Uterus (tissue), 4 donors: ENCODE data around the gene SLC22A7. TPM values are rescaled to one million over a fixed set of nuclear protein-coding genes. Genes with fewer than 3 reads are reported as not detected.

Experiments
- DNase-seq, 2 donors: peaks; one replicate each; pipeline ENCODE4 v3.0.0-alpha.2; 2019 to 2020
- H3K27ac ChIP-seq, 2 donors: fragments of 200-600 bp; sonication (generic); 1 replicate in 1 of 2; 2 replicates in 1 of 2; pipeline ENCODE4 v1.5.1; 2016 to 2018
- H3K27me3 ChIP-seq, 2 donors: fragments of 200-600 bp; sonication (generic); one replicate each; pipeline ENCODE4 v1.5.1; 2018 to 2019; ENCODE audit warnings: control low read depth in 1 of 2
- H3K36me3 ChIP-seq, 2 donors: fragments of 200-600 bp; sonication (generic); one replicate each; pipeline ENCODE4 v1.5.1; 2019; ENCODE audit warnings: control low read depth in 1 of 2
- H3K4me1 ChIP-seq, 2 donors: fragments of 200-600 bp; sonication (generic); one replicate each; pipeline ENCODE4 v1.5.1; 2018 to 2019; ENCODE audit warnings: control low read depth in 1 of 2
- H3K4me3 ChIP-seq, 2 donors: fragments of 200-600 bp; sonication (generic); 1 replicate in 1 of 2; 2 replicates in 1 of 2; pipeline ENCODE4 v1.5.1; 2018 to 2019; ENCODE audit warnings: mild to moderate bottlenecking in 1 of 2
- H3K9me3 ChIP-seq, 2 donors: fragments of 200-600 bp; sonication (generic); one replicate each; pipeline ENCODE4 v1.5.1; 2019; ENCODE audit warnings: control low read depth in 1 of 2
- POLR2A ChIP-seq, 2 donors: fragments of 450-650 bp; IDR thresholded peaks; one replicate each; pipeline ENCODE4 v1.6.1; 2016; ENCODE audit warnings: antibody characterized with exemption in 2 of 2, mild to moderate bottlenecking in 1 of 2, moderate library complexity in 1 of 2
- intact Hi-C: fragments of 100-400 bp; cut with DNase I; formaldehyde crosslinking; loops from one replicate; pipeline ENCODE4 v1.15.1; 2023; ENCODE audit warnings: low total_unique reads
- total RNA-seq, 4 donors: library from RNA; depleted of rRNA in 3 of 4; stranded (reverse); fragments of >200 nt in 3 of 4; gene quantifications; one replicate each; pipeline versions ENCODE4 v1.1.0 to v1.2.4, GENCODE V29; 2014 to 2023
- TF ChIP-seq, protein P1 (sequence below), 4 experiments: fragments of 200-600 bp in 2 of 4; fragments of 450-650 bp in 2 of 4; sonication (generic) in 2 of 4; IDR thresholded peaks; one replicate each; pipeline ENCODE4 v1.5.1; 2016 to 2019; ENCODE audit warnings: antibody characterized with exemption in 4 of 4, mild to moderate bottlenecking in 2 of 4, moderate library complexity in 1 of 4
- donor health status: DM: yes; HTN: yes; CAD: no.

Gene SLC22A7
- total RNA-seq, 4 donors from 2014 or later = not detected

DNA sequence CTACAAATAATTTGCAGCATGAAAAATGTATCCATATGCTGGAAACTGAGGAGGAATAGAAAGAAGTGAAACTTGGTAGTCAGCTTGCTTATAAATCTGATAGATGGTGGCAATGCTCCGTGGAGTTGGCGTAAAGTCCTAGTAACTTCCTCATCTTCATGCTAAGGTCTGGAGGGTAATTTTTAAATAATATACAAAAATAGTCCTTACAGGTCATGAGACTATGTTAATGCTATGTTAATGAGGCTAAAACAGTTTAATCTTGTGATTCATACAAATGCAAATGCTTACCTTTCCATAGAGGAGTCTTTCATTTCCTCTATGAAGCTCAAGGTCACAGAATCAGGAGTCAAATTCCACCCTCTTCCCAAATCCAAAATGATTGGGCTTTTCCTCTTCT is 20.0 kb downstream of the SLC22A7 start:
- Histone ChIP-seq H3K27ac (no peak overlapping the region), H3K9me3 (no peaks in the 10 kb centered on the region), H3K4me1 (no peaks in the 10 kb centered on the region), H3K4me3 (no peak overlapping the region), H3K36me3 (no peaks in the 10 kb centered on the region), H3K27me3 (no peaks in the 10 kb centered on the region)
- intact Hi-C loops = no loop called here
- TF ChIP-seq, protein P1, sequence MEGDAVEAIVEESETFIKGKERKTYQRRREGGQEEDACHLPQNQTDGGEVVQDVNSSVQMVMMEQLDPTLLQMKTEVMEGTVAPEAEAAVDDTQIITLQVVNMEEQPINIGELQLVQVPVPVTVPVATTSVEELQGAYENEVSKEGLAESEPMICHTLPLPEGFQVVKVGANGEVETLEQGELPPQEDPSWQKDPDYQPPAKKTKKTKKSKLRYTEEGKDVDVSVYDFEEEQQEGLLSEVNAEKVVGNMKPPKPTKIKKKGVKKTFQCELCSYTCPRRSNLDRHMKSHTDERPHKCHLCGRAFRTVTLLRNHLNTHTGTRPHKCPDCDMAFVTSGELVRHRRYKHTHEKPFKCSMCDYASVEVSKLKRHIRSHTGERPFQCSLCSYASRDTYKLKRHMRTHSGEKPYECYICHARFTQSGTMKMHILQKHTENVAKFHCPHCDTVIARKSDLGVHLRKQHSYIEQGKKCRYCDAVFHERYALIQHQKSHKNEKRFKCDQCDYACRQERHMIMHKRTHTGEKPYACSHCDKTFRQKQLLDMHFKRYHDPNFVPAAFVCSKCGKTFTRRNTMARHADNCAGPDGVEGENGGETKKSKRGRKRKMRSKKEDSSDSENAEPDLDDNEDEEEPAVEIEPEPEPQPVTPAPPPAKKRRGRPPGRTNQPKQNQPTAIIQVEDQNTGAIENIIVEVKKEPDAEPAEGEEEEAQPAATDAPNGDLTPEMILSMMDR (IDR thresholded peaks at IDR 0.05) = no peak
- TF ChIP-seq POLR2A (IDR thresholded peaks at IDR 0.05) = no peak
- DNase-seq = no peak

DNA sequence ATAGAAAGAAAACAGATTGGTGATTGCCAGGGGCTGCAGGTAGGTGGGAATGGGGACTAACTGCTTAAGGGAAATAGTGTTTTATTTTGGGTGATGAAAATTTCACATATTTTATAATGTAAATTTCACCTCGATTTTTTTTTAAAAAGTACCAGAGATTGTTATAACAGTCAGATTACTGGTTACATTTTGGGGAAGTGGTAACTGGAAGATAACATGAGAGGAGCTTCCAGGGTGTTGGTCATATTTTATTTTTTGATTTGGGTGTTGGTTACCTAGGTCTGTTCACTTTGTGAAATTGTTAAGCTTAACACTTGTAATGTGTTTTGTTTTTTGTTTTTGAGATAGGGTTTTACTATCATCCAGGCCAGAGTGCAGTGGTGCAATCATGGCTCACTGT is 27.8 kb downstream of the SLC22A7 start:
- no peak for DNase-seq
- intact Hi-C loops = no loop called here
- Histone ChIP-seq H3K9me3 (no peaks in the 10 kb centered on the region), H3K4me3 (no peak overlapping the region), H3K27me3 (no peaks in the 10 kb centered on the region), H3K36me3 (no peaks in the 10 kb centered on the region), H3K27ac (no peak overlapping the region), H3K4me1 (no peaks in the 10 kb centered on the region)
- TF ChIP-seq POLR2A (IDR thresholded peaks at IDR 0.05) = no peak
- TF ChIP-seq, protein P1 (IDR thresholded peaks at IDR 0.05) = no peak

DNA sequence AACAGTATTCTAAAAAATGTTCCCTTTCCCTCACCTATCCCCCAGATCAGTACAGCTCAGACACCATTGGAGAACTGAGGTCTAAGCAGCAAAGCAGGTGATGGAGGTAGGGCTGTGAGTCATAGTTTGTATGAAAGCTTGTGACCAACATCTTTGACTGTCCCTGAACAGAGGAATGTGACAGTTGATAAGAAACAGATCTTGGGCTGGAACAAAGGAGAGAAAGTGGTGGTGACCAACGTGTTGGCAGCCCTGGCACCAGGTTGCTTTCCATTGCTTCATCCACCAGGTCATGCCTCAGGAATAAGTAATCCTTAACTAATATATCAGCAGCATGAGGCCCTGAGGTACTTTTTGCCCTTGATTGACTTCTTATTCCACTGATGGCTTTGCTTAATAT is 30.5 kb downstream of the SLC22A7 start:
- Histone ChIP-seq H3K36me3 (no peaks in the 10 kb centered on the region), H3K27me3 (no peaks in the 10 kb centered on the region), H3K9me3 (no peaks in the 10 kb centered on the region), H3K27ac (no peak overlapping the region), H3K4me1 (no peaks in the 10 kb centered on the region), H3K4me3 (no peak overlapping the region)
- no peak for DNase-seq
- TF ChIP-seq, protein P1 (IDR thresholded peaks at IDR 0.05) = no peak
- no peak for TF ChIP-seq POLR2A (IDR thresholded peaks at IDR 0.05)
- intact Hi-C loops = no loop called here

DNA sequence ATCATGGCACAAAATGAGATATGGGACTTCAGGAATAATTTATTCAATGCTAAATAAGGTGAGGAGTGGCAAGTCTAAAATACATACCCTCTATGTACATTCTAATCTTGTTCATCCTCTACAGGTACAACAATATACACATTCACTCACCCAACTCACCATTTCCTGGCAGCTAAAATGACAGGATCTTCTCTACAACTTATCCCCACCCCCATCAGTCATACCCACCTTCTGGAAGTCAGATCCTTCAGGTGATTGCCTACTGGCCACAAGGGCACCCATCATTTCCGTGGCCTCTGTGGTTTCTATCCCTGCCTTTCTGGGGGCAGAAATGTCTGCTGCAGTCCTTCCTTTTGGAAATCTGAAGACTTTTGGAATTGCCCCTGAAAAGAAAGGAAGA is 33.4 kb downstream of the SLC22A7 start:
- TF ChIP-seq, protein P1 (IDR thresholded peaks at IDR 0.05) = no peak
- TF ChIP-seq POLR2A (IDR thresholded peaks at IDR 0.05) = no peak
- intact Hi-C loops = no loop called here
- Histone ChIP-seq H3K36me3 (no peaks in the 10 kb centered on the region), H3K27me3 (no peaks in the 10 kb centered on the region), H3K4me3 (no peak overlapping the region), H3K4me1 (no peaks in the 10 kb centered on the region), H3K9me3 (no peaks in the 10 kb centered on the region), H3K27ac (no peak overlapping the region)
- DNase-seq = no peak

DNA sequence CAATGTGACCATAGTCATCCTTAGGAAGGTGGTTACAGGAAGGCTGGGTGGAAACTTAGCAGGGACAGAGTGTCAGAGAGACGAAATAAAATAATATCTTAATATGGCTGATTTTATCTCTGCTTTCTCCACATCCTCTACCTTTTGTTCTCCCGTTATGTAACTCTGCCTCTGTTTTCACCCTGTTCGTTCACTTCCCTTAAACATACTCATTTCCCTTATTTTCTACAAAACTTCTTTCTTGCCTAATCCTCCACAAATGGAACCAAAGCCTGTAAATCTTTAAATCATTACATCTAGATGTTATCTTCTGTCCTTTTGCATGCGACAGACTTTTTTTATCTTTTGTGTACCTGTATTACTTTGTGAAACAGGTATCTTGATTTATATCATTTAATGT is 33.8 kb downstream of the SLC22A7 start:
- Histone ChIP-seq H3K4me3 (no peak overlapping the region), H3K27ac (no peak overlapping the region), H3K36me3 (no peaks in the 10 kb centered on the region), H3K27me3 (no peaks in the 10 kb centered on the region), H3K9me3 (no peaks in the 10 kb centered on the region), H3K4me1 (no peaks in the 10 kb centered on the region)
- no peak for DNase-seq
- intact Hi-C loops = no loop called here
- no peak for TF ChIP-seq POLR2A (IDR thresholded peaks at IDR 0.05)
- TF ChIP-seq, protein P1 (IDR thresholded peaks at IDR 0.05) = no peak
